GM21717 (cell line): ENCODE results near the gene NRIP3.
"Not testable (repeated sequence)": the region's sequence is repeated elsewhere in the genome, so short reads cannot be mapped to it uniquely, and the experiment has no call there.

ENCODE experiments used
- ATAC-seq: cut with Tn5 transposase; IDR thresholded peaks from one replicate; pipeline ENCODE4 v1.9.1; 2021; ENCODE audit warnings: mild to moderate bottlenecking, moderate library complexity; ENCODE audit not compliant: unreplicated experiment

Gene NRIP3

DNA sequence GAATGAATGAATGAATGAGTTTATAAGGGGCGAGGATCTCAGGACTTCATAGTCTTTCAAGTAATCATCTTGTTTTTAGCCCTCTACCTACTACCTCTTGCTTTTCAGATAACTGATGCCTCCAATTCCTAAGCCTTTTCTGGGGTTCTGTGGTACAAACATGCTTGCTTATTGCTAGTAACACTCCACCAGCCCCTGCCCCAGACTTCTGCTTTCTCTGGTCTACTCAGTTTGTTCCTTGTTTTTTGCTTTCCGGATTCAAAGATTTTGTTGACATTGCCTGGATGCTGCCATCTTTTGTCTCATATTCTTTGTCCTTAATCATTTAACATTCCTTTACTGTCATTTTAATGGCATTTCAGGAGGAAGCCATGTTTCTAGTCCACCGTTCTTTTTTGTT is 30.7 kb downstream of the NRIP3 start:
- ATAC-seq: no peak

DNA sequence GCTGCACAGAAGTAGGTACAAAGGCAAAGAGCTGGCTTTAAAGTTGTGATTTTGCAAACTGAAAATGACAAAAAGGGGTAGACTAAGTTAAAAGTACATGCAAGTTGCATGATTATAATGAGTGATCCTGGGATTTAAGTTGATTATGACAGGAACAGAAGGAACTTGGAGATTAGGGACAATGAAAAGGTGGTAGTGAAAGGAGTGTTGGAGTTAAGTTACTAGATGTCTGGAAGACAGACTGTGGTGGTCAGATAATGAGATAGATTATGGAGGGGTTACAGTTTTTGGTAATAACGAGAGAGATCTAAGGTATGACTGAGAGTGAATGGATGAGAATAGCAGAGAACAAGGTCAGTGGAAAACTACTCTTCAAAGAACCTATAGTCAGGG is 31.9 kb downstream of the NRIP3 start:
- ATAC-seq: no peak

DNA sequence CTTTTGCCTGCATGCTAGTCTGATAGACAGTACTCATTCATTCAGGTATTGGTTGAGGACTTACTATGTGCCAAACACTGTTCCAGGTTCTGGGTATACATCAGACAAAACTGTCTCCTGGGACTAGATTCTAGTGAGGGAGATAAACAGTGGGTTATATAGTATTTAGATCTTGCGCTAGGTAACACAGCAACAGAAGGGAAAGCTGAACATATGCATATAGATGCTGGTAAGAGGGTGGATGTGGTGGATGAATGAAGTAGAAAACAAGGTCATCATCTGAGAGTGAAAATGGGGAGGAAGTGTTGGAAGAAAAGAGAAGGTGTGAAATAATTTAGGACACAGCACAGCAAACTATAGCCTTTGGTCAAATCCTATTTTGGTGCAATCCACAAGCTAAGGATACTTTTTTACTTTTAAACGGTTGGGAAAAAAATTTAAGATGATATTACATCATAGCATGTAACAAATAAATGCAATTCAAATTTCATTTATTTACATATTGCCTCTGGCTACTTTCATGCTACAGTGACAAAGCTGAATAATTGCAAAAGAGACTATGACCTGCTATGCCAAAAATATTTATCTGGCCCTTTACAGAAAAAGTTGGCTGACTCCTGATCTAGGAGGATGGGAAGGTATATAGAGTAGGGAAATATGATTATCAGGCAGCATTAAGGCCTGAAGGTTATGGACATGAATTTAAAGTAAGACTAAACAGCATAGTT is 32.4 kb downstream of the NRIP3 start:
- no peak for ATAC-seq

DNA sequence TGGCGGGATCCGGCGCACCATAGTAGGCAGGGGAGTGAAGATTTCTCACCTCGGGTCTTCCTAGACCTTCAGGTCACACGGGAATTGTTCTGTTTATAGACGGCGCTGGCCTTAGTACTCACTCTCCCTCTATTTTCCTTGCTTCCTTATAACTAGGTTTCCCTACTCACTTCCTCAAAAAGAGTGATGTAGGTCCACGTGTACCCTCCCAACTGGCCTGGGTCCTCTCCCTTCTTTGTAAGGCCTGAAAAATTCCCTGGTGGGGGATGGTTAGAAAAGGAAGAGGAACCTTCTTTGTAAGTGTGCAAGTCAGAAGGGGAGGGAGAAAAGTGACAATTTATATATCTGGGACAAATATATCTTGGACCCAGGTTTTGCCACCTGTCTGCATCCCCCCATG is 36.6 kb downstream of the NRIP3 start:
- no peak for ATAC-seq

DNA sequence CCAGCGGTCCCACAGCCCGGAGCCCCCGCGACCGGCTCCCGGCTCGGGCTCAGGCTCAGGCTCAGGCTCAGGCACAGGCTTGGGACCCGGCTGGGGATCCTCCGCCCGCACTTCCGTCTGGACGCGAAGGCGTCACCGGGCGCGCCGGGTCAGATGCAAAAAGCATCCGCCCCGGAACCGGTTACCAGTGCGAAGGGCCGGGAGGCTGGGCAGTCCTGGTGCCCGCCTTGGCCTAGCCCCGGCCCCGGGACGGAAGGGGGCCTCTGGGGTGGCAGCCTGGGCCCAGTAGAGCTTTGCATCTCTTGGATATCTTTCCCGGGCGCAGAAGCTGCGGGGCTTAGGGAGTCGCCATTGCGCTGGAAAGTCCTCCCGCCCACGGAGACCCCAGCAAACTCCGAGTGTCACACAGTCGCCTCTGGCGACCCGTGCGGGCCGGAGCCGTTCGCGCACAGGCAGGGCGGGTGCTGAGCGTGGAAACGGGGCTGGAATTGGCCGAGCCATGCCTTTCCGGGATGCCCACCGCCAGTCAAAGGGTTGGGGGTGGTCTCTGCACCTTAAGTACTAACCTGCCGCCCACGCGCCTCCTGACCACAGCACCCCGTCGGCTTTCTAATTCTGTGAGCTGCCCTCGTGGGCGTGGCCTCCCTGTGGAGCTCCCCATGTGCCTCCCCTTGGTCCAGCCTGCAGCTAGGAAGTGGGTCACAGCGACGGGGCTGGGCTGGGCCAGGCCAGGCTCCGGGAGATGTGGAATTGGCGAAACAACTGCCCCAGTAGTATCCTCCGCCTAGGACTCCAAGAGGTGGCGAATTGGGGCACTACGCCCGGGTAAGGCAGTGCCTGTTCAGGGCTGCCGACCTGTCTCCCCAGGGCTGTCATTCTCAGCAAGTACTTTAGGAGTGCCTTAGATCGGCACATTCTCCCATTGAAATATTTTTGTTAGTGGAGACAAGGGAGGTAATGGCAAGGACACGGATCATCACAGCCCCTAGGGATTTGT is 39.2 kb downstream of the NRIP3 start, which contains the start of gene TMEM9B:
TMEM9B (minus strand) TSS at position 119 of the 997 bp plus-strand sequence. CDS start 129 bp downstream, outside the sequence.
- peak; percentile 78 for ATAC-seq

DNA sequence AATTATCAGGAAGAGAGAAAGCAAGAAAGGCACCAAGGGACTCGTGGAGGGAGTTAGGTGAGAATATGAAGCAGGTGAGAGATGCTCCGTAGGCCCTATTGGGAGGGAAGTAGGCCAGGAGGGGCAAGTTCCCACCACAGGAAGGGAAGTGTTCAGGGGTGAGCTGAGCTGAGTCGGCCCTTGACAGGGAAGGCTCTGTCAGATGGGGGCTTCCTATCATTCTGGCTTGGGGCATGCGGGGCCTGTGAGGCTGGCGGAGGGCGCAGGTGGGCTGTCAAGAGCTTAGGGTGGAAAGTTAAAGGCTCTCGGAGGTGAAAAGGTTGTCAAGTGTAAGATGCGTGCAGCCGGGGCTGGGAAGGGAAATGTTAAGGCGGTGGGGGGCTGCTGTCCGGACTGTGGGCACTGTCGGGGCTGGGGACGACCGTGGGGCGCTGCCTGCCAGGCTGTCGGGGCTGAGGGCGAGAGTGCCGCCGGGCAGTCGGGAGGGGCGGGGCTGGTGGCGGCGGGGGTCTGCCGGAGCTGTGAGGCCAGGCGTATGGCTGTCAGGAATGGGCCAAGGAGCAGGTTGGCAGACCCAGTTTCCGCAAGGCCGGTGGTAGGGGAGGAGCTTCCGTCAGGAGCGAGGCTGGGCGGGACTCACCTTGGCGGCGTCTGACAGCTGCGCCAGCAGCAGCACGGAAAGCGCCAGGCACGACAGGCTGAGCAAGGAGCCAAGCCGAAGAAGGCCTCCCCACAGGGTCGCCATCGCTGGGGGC is 40.1 kb downstream of the NRIP3 start:
- peak; percentile 66 for ATAC-seq

DNA sequence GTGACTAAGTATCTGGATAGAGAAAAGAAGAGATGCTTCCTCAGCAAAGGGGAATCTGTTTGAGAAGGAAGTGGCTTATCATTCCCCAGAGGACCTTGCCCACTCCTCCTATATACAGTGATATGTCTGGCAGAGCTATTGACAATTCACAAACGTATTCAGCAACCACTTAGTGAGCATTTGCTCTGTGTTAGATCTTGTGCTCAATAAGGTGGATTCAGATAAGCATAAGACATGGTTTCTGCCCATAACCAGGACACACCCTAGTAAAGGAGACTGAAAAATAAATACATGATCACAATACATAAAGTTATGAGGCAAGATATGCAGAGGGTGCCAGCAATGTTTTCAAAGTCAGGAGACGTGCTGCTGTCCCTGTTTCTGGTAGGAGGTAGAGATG is 41.0 kb downstream of the NRIP3 start:
- no peak for ATAC-seq

DNA sequence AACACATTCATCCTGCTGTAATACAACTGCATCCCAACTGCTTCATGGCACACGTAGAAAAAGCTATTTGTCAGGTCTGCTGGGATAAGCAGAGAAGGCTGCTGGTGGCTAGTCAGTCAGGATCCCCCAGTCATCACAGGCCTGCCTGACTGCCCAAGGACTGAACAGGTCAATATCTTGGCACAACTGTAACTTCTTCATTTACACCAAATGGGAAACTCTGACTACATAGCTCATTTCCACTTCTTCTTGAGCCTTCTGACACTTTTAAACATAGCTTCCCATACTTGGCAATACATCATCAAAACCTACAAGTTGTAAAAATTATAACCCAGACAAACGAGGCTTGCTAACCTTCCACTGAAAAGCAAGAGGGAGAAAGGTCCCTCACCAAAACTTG is 42.4 kb downstream of the NRIP3 start:
- ATAC-seq: no peak

DNA sequence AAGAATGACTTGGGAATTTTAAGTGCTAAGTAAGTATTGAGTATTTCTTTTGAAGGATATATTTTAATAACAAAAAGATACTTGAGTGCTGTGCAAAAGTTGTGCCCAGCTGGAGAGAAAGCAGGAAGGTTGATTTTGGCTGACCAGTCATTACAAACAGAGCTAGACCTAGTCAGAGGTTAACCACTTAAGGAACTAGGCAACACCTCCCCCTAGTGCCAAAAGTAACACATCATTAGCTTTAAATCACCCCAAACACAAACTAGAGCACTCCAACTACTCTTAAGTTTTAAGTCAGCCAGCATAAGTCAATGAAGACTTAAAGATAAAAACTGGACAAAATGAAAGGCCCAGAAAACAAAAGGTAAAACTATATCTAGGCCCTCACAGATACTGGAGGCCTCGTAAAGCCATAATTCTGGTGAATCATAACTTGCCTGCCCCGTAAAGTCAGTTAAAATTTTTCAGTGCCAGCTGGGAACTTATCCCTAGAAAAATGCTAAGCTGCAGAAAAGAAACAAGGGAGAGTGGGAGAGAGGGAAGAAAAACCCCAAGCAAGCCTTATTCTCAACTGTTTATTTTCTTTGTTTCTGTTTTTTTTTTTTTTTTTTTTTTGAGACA is 44.1 kb downstream of the NRIP3 start:
- peak; percentile 50 for ATAC-seq

DNA sequence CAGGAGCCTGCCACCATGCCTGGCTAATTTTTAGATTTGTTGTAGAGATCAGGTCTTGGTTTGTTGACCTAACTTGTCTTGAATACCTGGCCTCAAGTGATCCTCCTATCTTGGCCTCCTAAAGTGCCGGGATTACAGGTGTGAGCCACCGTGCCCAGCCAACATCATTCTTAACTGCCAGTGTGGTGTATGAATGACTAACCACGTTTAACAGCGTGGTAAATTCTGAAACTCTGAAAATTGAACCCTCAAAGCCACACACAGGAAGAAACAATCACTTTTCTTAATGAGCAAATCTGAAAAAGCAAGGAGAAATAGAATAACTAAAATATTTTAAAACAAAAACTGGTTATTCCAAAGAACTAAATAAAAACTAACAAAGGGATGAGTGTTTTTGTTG is 46.9 kb downstream of the NRIP3 start:
- no peak for ATAC-seq

DNA sequence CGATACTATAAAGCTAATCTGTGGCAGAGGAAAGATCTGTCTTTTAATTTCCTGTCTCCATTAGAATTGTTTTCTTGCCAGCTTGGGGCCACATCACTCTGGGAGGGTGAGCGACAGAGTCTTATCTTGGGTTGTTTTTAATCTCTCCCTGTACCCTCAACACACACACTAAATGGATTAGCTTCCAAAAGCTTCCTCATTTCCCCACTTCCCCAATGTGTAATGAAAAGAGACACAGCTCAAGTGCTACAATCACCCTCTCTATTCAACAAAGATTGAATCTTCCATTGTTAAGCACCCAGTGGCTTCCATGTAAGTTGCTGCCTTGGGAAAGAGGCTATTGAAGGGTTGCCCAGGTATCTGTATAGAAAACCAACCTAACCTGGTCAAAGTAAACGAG is 54.9 kb downstream of the NRIP3 start:
- ATAC-seq: no peak

DNA sequence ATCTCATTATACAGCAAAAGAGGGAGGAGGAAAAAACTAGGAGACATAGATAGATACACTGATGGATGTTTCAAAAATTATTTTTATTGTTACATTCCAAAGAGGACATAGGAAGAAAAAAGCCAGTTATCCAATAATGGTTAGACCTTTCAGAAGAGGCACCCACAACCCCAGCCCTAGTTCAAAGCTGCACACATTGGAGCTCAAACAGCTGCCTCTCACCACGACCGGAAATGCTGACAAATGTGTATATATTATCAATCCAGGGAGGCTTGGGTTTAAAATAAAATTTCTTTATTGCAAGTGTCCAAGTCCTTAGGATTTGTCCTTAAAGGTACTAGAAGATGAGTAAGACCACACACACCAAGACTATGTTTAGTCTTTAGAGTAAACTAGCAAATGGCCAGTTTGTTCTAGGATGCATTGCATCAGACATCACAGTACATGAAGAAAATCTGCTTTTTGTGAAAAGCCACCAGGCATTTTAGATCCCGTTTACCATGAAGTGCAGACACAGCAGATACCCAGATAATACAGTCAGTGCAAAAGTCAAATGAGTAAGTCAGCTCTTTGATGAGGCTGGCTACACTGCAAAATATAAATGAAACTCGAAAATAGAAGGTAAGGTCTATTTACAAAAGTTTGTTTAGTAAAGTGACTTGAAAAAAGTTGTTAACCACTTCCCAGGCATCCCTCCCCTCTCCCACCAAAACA is 56.4 kb downstream of the NRIP3 start:
- no peak for ATAC-seq

DNA sequence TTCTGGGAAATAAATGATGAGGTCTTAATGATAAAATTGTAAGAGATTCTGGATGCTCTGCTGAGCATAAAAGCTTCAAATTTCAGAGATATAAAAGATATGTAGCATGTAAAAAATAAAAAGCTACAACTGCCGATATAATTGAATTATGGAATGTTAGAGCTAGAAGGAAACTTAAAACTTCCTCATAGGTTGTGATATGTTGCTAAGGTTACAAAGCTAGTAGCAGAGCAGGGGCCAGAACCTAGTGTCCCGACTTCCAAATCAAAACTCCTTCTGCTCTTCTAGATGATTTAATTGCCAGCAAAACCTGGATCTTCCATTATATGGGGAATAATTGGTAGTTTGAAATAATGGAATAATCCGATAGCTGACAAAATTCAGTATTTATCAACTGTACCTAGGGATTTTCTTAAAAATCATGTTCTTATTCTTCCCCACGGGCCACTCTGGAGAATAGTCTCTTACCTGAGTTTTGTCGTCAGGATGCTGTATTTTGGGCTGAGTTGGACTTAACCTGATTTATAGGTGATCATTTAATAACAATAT is 61.2 kb downstream of the NRIP3 start, which contains the start of gene ASCL3:
ASCL3 (minus strand) TSS at position 499 of the 549 bp plus-strand sequence. CDS start 4,855 bp downstream, outside the sequence.
- no peak for ATAC-seq

DNA sequence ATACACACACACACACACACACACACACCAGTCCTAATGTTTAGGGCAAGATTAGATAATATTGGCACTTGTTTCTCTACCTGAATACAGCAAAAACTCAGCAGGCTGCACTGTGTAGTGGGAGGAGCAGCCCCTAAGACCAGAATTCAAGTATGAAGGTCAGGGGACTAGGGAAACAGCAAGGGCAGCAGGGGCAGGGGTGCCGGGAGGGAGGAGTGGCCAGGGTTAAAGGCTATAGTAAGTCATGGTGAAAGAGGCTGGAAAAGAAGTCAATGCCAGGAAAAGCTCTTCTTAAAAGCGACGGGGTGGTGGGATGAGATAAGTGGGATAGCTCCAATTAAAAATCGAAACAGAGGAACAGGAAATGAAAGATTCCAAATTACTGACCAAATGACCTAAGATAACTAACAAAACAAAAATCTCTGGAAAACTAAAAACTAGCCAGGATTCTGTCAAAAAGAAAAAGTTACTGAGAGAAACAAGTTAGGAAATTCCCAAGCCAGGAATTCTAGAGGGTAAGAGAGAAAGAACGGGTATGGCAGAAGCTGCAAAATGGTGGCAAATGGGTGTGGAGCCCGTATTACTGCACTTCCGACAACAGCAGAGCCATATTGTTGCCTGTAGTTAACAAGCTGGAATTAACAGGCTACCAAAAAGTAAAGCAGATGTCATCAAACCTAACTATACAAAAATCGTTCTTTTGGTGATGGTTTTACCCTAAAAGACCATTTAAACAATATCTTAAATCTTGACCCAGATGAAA is 62.3 kb downstream of the NRIP3 start:
- ATAC-seq: no peak

DNA sequence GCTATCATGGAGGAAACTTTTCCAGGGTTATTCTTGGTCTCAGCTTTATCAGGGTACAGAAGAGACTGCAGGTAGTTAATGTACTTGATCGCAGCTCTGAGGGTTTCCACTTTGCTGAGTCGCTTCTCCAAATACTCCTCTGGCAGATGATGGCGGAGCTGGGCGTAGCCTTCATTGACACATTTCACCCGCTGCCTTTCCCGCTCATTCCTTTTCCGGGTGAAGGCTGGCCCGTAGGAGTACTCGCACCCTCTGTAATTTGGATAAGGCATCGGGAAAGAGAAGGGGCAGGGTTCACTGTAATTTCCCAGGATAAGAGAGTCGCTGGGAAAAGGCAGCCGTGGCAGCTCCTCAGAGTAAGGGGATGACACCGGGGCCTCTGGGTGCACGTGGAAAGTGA is 66.1 kb downstream of the NRIP3 start:
- no peak for ATAC-seq

DNA sequence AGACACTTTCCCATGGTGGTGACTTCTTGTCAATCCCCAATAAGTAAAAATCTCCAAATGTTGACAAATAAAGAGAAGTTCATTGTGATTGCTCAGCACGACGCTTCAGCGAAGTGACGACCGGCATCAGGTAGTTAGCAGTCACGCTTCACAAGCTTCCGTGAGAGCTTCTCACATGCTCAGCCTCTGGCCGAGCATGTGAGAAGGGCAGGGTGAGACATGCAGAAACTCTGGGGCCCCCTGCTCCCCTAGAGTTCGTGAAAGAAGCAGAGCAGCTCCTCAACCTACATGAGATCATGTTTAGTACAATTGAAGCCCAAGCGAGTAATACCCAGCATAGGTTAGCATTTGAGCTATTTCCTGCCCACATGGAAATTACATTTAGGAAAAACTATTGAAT is 66.6 kb downstream of the NRIP3 start:
- ATAC-seq: no peak

DNA sequence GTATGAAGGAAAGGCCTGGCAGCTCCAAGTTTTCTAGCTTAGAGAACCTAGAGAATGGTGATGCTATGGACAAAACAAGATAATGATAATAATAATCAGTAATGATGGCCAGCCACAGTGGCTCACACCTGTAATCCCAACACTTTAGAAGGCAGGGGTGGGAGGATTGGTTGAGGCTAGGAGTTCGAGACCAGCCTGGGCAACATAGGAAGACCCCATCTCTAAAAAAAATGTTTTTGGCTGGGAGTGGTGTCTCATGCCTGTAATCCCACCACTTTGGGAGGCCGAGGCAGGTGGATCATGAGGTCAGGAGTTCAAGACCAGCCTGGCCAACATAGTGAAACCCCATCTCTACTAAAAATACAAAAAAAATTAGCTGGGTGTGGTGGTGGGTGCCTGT is 68.0 kb downstream of the NRIP3 start:
- not testable (repeated sequence) for ATAC-seq

DNA sequence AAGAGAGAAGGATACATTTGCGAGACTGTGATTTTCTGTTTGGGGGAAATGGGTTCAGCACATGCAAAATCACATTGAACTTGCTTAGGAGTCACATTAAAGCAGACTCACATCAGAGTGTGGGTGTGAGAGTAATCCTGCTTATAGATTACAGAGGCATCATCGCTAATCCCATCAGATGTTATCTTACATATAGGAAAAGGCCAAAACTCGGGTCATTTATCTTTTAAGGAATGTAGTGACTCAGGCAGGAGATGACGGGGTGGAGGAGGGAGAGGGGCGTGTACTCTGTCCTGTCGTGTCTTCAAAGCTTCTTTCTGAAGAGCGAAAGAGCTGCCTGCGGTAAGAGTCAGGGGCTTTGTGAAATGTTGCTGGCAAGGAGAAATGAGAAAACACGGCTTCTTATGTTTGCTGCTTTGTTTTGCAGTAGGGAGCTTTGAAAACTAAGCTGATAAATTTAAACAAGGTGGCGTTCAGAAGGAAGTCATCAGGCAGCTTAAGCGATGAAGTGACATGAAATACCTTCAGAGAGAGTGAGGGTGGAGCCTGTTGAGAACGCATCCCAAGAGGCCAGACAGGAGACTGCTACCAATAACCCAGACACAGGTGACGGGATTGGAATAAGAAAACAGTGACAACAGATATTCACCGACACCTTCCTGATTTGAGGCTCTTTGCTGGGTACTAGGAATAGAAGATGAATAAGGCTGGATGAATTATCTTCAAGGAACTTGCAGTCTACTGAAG is 68.9 kb downstream of the NRIP3 start:
- no peak for ATAC-seq
